Left ventricle myocardium inferior (tissue), 1 donor: ENCODE results near the gene BARHL2. TPM values are rescaled to one million over a fixed set of nuclear protein-coding genes. Genes with fewer than 3 reads are reported as not detected.

Source experiments
- DNase-seq: peaks from one replicate; pipeline ENCODE4 v3.0.0-alpha.2; 2020
- H3K27ac ChIP-seq: fragments of 200-600 bp; replicated peaks from 2 replicates; pipeline ENCODE4 v1.8.0; 2021
- H3K27me3 ChIP-seq: fragments of 200-600 bp; 2 replicates; pipeline ENCODE4 v1.8.0; 2021; ENCODE audit warnings: low read depth
- H3K36me3 ChIP-seq: fragments of 200-600 bp; 2 replicates; pipeline ENCODE4 v1.8.0; 2021
- H3K4me1 ChIP-seq: fragments of 200-600 bp; 2 replicates; pipeline ENCODE4 v1.8.0; 2021
- H3K4me3 ChIP-seq: fragments of 200-600 bp; 2 replicates; pipeline ENCODE4 v1.8.0; 2021; ENCODE audit warnings: mild to moderate bottlenecking, moderate library complexity
- H3K9me3 ChIP-seq: fragments of 200-600 bp; replicated peaks from 2 replicates; pipeline ENCODE4 v1.8.0; 2021
- intact Hi-C: fragments of 100-400 bp; cut with micrococcal nuclease; formaldehyde crosslinking; loops from one replicate; pipeline ENCODE4 v1.11.0; 2022
- total RNA-seq: library from RNA; stranded (reverse); fragmentation: NEBNext Ultra II Directional; extraction: Animal tissue kit (Norgen Biotek cat#: 25700); gene quantifications from one replicate; pipeline ENCODE4 v1.2.1, GENCODE V29; 2021
- TF ChIP-seq, protein P1 (sequence below): fragments of 200-600 bp; IDR thresholded peaks from 2 replicates; pipeline ENCODE4 v1.8.0; 2021; ENCODE audit warnings: antibody characterized with exemption, mild to moderate bottlenecking, borderline replicate concordance
- donor health status: DM: no; HTN: yes; CAD: no; lungs with severe emphysema.

The BARHL2 gene
- total RNA-seq, 1 donor from 2014 or later = not detected

DNA sequence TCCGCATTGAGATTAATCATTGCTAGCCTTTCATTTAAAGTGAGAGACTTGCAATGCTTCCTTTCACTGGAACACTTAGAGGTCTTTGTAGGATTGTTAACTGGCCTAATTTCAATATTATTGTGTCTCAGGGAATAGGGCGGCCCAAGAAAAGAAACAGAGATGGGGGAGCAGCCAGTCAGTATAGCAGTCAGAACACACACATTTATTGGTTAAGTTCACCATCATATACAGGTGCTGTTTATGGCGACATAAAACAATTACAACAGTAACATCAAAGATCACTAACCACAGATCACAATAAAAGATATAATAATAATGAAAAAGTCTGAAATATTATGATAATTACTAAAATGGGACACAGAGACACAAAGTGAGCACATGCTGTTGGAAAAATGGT is 29.4 kb downstream of the BARHL2 start:
- intact Hi-C loops = no loop called here
- no peaks in the 10 kb centered on the region for H3K36me3 ChIP-seq

DNA sequence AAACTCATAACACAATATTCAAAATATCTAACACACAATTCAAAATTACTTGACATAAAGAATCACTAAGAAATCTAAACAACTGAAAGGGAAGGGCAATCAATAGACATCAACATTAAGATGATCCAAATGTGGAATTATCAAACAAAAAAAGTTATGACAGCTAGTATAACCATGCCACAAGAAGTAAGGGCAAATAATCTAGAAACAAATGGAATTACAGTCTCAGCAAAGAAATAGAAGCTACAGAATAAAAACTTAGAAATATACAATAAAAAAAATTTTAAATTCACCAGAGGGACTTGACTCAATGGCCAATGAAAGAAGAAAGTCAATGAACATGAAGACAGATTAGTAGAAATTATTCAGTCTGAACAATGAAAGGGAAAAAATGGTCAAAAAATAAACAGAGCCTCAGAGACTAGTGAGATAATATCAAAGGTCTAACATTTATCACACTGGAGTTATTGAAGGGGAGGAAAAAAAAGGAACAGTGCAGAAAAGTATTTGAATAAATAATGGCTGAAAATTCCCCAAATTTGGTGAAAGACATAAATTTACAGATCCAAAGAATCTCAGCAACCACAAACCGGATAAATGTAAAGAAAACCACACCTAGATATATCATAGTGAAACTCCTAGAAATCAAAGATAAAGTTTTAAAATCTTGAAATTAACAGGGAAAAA is 41.8 kb downstream of the BARHL2 start:
- TF ChIP-seq, protein P1, sequence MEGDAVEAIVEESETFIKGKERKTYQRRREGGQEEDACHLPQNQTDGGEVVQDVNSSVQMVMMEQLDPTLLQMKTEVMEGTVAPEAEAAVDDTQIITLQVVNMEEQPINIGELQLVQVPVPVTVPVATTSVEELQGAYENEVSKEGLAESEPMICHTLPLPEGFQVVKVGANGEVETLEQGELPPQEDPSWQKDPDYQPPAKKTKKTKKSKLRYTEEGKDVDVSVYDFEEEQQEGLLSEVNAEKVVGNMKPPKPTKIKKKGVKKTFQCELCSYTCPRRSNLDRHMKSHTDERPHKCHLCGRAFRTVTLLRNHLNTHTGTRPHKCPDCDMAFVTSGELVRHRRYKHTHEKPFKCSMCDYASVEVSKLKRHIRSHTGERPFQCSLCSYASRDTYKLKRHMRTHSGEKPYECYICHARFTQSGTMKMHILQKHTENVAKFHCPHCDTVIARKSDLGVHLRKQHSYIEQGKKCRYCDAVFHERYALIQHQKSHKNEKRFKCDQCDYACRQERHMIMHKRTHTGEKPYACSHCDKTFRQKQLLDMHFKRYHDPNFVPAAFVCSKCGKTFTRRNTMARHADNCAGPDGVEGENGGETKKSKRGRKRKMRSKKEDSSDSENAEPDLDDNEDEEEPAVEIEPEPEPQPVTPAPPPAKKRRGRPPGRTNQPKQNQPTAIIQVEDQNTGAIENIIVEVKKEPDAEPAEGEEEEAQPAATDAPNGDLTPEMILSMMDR = no peak
- Histone ChIP-seq H3K4me3 (no peak overlapping the region), H3K4me1 (no peaks in the 10 kb centered on the region), H3K27me3 (peaks cover 21% of the 10 kb centered on the region), H3K27ac (no peak overlapping the region), H3K36me3 (no peaks in the 10 kb centered on the region), H3K9me3 (peaks cover 29% of the 10 kb centered on the region)
- intact Hi-C loops = no loop called here
- DNase-seq = no peak

More for the DNA sequence above, 29.4 kb downstream of the BARHL2 start:
- Histone ChIP-seq H3K4me1 (no peaks in the 10 kb centered on the region), H3K4me3 (no peak overlapping the region), H3K27ac (no peak overlapping the region), H3K27me3 (peaks cover 38% of the 10 kb centered on the region), H3K9me3 (peaks cover 7% of the 10 kb centered on the region)
- DNase-seq = no peak
- TF ChIP-seq, protein P1 = no peak

DNA sequence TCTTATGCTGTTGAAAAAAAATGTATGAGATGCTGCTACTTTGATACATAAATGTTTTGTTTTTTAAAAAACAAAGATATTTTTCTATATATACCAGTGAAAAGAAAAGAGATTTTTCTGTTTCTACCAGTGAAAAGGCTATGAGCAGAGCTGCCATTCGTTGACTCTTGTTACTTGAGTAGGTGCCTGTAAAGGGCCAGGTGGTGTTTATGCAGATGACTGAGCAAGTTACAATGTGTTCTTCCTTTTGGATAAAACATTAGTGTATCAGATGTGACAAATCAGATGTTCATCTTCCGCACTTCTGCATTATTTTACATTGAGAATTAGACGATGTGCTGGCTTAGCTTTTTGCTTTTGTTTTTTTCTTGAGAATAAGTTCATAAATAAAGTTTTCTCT is 45.4 kb downstream of the BARHL2 start:
- H3K36me3 ChIP-seq = no peaks in the 10 kb centered on the region
- H3K4me3 ChIP-seq = no peak overlapping the region
- H3K4me1 ChIP-seq = no peaks in the 10 kb centered on the region
- peaks cover 26% of the 10 kb centered on the region for H3K9me3 ChIP-seq
- peaks cover 28% of the 10 kb centered on the region for H3K27me3 ChIP-seq
- TF ChIP-seq, protein P1 = no peak
- intact Hi-C loops = no loop called here
- H3K27ac ChIP-seq = no peak overlapping the region
- no peak for DNase-seq

DNA sequence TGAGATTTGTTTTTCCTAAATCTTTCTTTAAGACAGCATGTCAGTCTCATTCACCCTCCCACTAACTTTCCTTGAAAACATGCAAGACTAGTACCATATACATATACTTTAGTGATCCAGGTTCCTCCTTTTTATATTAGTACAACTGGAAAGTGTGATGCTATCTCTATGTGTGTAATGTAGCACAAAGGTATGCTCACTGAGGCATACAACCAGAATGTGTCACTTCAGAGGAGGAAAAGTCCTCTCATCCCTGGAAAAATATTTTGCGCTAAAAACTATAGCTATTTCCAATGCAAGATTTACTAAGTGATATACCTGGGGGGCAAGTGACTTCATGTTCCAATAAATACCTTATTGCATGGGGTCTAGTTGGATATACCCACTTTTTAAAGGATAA is 45.9 kb downstream of the BARHL2 start:
- DNase-seq = no peak
- Histone ChIP-seq H3K27ac (no peak overlapping the region), H3K4me1 (no peaks in the 10 kb centered on the region), H3K27me3 (peaks cover 28% of the 10 kb centered on the region), H3K9me3 (peaks cover 25% of the 10 kb centered on the region), H3K36me3 (no peaks in the 10 kb centered on the region), H3K4me3 (no peak overlapping the region)
- intact Hi-C loops = no loop called here
- TF ChIP-seq, protein P1 = no peak
